ENCODE data around the gene LIX1L.

LIX1L gene

DNA sequence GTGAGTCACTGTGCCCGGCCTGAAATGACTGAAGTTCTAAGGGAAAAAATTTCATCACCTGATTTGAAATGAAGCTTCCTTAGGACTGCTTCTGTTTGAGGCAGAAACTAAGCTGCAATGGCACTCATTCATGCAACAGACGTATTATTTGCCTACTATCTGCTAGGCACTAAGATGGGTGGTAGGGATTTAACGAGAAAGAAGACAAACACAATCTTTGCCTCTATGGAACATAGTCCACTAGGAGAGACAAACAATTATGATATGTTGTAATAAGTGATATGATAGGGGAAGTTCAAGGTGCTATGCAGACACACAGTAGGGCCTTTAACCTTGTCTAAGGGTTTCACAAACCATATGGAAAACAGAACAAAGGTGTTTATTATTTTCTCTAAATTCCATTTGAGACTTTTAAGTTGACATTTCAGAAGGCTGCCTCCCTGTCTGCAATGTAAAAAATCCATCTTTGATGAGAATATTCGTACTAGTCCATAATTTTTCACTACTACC, 11.3 kb downstream of the LIX1L start:
- Histone ChIP-seq H3K4me3 (ENCODE audit: low read depth, low read length) (no peak overlapping the region), H3K9ac (no peak overlapping the region), H3K4me2 (ENCODE audit: low read length) (no peak overlapping the region), H3K9me3 (ENCODE audit: control insufficient read depth, low read length) (no peaks in the 10 kb centered on the region), H3K36me3 (ENCODE audit: control insufficient read depth, insufficient read depth, low read length) (no peaks in the 10 kb centered on the region), H3K79me2 (peaks cover under 1% of the 10 kb centered on the region), H2AFZ (no peak overlapping the region), H3K27ac (no peak overlapping the region), H3K27me3 (ENCODE audit: control insufficient read depth, insufficient read depth, low read length) (no peaks in the 10 kb centered on the region), H3K4me1 (no peaks in the 10 kb centered on the region)
- TF ChIP-seq, protein P1, sequence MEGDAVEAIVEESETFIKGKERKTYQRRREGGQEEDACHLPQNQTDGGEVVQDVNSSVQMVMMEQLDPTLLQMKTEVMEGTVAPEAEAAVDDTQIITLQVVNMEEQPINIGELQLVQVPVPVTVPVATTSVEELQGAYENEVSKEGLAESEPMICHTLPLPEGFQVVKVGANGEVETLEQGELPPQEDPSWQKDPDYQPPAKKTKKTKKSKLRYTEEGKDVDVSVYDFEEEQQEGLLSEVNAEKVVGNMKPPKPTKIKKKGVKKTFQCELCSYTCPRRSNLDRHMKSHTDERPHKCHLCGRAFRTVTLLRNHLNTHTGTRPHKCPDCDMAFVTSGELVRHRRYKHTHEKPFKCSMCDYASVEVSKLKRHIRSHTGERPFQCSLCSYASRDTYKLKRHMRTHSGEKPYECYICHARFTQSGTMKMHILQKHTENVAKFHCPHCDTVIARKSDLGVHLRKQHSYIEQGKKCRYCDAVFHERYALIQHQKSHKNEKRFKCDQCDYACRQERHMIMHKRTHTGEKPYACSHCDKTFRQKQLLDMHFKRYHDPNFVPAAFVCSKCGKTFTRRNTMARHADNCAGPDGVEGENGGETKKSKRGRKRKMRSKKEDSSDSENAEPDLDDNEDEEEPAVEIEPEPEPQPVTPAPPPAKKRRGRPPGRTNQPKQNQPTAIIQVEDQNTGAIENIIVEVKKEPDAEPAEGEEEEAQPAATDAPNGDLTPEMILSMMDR (IDR thresholded peaks at IDR 0.05): no peak

DNA sequence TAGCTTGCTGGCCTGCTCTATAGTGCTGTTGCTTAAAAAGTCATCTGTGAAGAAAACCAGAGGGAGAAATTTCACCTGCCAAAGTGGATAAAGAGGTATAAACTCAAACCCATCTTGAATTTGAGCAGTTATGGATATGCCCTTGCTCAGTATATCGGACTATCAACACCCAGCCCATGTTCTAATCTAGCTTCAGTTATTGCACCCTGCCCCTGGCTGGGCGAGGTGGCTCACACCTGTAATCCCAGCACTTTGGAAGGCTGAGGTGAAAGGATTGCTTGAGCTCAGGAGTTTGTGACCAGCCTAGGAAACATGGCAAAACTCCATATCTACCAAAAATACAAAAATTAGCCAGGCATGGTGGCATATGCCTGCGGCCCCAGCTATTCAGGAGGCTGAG, 13.3 kb downstream of the LIX1L start:
- no peaks in the 10 kb centered on the region for H3K4me1 ChIP-seq
- H3K9ac ChIP-seq: no peak overlapping the region
- TF ChIP-seq, protein P1 (IDR thresholded peaks at IDR 0.05): no peak
- H3K27ac ChIP-seq: no peak overlapping the region
- no peak overlapping the region for H3K4me3 ChIP-seq (ENCODE audit: low read depth, low read length)
- no peaks in the 10 kb centered on the region for H3K36me3 ChIP-seq (ENCODE audit: control insufficient read depth, insufficient read depth, low read length)
- H3K27me3 ChIP-seq (ENCODE audit: control insufficient read depth, insufficient read depth, low read length): no peaks in the 10 kb centered on the region
- no peaks in the 10 kb centered on the region for H3K79me2 ChIP-seq
- no peak overlapping the region for H3K4me2 ChIP-seq (ENCODE audit: low read length)
- no peak overlapping the region for H2AFZ ChIP-seq
- no peaks in the 10 kb centered on the region for H3K9me3 ChIP-seq (ENCODE audit: control insufficient read depth, low read length)

DNA sequence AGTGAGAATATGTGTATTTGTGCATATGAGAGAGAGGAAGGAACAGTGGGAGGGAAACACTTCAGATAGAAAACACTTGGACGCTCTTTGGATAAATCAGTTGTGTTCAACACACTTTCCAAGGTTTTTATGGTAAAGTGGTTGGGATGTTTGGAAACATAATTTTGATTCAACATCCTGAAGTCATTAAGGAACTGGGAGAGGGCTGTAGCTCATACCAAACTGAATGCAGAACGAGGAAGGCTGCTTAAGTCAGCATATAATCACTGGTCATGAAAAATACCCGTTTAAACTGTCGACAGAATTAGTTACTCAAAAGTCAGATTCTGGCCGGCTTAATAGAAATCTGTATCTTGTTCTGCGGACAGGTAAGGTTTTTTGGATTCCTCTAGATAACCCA, 14.9 kb downstream of the LIX1L start:
- Histone ChIP-seq H3K36me3 (ENCODE audit: control insufficient read depth, insufficient read depth, low read length) (no peaks in the 10 kb centered on the region), H3K79me2 (no peaks in the 10 kb centered on the region), H2AFZ (no peak overlapping the region), H3K27ac (no peak overlapping the region), H3K4me2 (ENCODE audit: low read length) (no peak overlapping the region), H3K9ac (no peak overlapping the region), H3K9me3 (ENCODE audit: control insufficient read depth, low read length) (no peaks in the 10 kb centered on the region), H3K4me3 (ENCODE audit: low read depth, low read length) (no peak overlapping the region), H3K27me3 (ENCODE audit: control insufficient read depth, insufficient read depth, low read length) (no peaks in the 10 kb centered on the region), H3K4me1 (no peaks in the 10 kb centered on the region)
- TF ChIP-seq, protein P1 (IDR thresholded peaks at IDR 0.05): no peak

DNA sequence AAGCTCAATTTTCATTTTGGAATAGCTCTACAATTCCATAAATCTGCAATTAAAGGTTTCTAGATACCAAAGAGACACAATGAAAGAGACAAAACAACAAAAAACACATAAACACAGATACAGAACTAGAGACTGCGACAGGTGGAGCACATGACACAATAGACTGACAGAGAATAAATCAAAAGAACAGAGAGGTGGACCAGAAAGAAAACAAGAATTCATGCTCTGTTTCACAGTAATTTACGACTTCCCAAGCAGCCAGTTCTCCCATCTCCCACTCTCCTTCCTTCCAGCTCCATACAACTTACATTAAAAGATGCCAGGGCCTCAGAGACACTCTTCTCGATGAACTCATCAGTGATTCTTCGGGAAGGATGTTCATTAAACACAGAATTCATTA, 15.4 kb downstream of the LIX1L start:
- TF ChIP-seq, protein P1 (IDR thresholded peaks at IDR 0.05): no peak
- Histone ChIP-seq H3K9me3 (ENCODE audit: control insufficient read depth, low read length) (no peaks in the 10 kb centered on the region), H3K4me3 (ENCODE audit: low read depth, low read length) (no peak overlapping the region), H3K4me1 (no peaks in the 10 kb centered on the region), H3K4me2 (ENCODE audit: low read length) (no peak overlapping the region), H3K79me2 (no peaks in the 10 kb centered on the region), H3K9ac (no peak overlapping the region), H3K27ac (no peak overlapping the region), H2AFZ (no peak overlapping the region), H3K27me3 (ENCODE audit: control insufficient read depth, insufficient read depth, low read length) (no peaks in the 10 kb centered on the region), H3K36me3 (ENCODE audit: control insufficient read depth, insufficient read depth, low read length) (no peaks in the 10 kb centered on the region)

DNA sequence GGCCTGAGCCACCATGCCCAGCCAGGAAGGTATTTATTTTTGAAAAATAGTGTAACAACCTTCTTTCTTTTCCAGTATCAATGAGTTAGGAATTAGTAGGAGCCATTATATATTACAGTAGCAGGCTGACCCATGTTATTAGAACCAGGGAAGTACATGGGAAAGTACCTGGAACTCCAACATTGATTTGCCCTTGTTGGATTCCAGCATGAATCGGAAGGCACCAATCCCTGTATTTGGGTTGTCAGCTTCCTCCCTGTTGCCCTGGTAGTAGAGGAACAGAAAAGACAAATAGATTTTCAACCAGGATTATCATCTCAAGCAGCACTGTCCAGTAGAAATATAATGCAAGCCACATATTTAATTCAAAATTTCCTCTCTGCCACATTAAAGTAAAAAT, 20.4 kb downstream of the LIX1L start:
- H3K9me3 ChIP-seq (ENCODE audit: control insufficient read depth, low read length): no peaks in the 10 kb centered on the region
- H3K27me3 ChIP-seq (ENCODE audit: control insufficient read depth, insufficient read depth, low read length): no peaks in the 10 kb centered on the region
- H3K4me2 ChIP-seq (ENCODE audit: low read length): no peak overlapping the region
- no peak overlapping the region for H3K9ac ChIP-seq
- no peak overlapping the region for H2AFZ ChIP-seq
- no peak overlapping the region for H3K27ac ChIP-seq
- H3K79me2 ChIP-seq: no peaks in the 10 kb centered on the region
- H3K4me1 ChIP-seq: no peaks in the 10 kb centered on the region
- TF ChIP-seq, protein P1 (IDR thresholded peaks at IDR 0.05): no peak
- no peaks in the 10 kb centered on the region for H3K36me3 ChIP-seq (ENCODE audit: control insufficient read depth, insufficient read depth, low read length)
- no peak overlapping the region for H3K4me3 ChIP-seq (ENCODE audit: low read depth, low read length)
